ENCODE measurements around the gene ZNF749.

The ZNF749 gene

GRCh38 chr19:57435062-57435978 is at the start of gene ZNF749:
ZNF749 (plus strand) TSS chr19:57435325; CDS start chr19:57435579, 254 bp downstream.
- peak; percentile 95 to 97 for DNase-seq

- DNase-seq: no peak
Measured at GRCh38 chr19:57389194-57389729, 45.9 kb upstream of the ZNF749 start.

DNA sequence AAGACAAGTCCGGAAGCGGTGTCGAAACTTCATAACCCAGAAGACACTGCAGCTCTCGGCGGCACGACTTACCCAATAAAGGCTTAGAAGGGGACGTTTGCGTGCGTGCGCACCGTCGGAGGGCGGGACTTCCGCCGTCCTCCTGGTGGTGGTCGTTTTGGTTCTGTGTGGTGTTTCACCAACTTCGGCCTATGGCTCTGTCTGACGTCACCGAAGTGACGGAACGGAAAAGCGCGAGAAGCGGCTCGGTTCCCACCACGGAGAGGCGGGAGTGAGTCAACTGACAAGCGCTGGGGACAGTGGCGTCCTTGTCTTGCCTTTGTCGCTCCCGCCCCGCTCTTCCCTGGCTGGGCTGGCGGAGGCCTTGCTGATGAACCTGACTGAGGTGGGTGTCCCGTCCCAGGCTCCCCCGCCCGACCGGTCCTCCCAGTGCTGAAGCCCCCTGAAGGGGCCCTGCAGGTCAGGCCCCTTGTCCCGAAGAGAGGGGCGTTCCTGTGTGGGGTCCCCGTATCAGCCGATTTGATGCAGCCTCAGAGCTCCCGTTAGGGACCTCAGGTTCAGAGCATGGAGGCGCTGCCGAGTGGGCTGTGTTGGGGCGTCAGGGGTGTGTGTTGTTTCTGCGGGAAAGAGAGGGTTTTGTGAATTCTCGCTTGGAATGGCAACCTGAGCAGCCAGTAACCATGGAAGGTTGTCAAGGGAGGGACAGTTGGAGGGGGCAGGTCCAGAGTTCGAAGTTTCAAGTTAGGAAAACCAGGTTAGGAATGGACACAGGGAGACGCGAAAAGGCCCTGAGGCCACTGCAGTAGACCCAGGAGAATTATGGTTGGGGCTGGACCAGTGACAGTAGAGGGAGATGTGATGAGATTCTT is 45.2 kb upstream of the ZNF749 start, which contains the start of gene ZNF548:
ZNF548 (plus strand) TSS at position 125 of the 869 bp plus-strand sequence; CDS start at position 371, 246 bp downstream.
- DNase-seq: peak; percentile 92 to 94

- no peak for DNase-seq
Measured at GRCh38 chr19:57395710-57396109, 39.4 kb upstream of the ZNF749 start.

GRCh38 chr19:57398868-57399267 is 36.3 kb upstream of the ZNF749 start:
- DNase-seq: no peak

GRCh38 chr19:57403737-57404563 is 31.2 kb upstream of the ZNF749 start:
- no peak for DNase-seq

DNA sequence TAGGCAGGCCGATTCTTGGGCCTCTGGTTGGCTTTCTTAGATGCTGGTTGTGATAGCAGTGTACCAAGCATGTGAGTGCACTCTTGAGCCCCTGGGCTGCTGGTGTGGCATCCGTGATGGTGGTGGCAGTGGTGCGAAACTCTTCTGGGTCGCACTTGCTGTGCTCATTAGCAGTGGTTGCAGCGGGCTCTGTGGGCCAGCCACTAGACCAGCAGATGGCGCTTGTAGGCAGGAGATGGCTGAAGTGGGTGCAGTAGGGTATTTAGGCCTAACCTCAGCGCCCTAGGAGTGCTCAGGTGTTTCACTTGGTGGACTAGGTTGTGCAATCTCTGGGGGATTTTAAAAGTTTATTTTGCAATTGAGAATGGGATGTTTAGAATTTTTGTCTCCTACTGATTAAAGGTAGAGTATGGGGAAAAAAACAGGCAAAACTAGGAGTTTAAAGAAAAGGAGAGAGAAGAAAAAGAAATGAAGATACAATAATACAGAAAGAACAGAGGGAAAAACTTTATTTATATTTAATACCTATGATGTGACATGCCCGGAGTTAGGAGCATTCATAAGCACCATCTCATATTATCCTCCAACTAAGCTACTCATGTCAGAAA is 28.5 kb upstream of the ZNF749 start:
- DNase-seq: peak; percentile 69

DNA sequence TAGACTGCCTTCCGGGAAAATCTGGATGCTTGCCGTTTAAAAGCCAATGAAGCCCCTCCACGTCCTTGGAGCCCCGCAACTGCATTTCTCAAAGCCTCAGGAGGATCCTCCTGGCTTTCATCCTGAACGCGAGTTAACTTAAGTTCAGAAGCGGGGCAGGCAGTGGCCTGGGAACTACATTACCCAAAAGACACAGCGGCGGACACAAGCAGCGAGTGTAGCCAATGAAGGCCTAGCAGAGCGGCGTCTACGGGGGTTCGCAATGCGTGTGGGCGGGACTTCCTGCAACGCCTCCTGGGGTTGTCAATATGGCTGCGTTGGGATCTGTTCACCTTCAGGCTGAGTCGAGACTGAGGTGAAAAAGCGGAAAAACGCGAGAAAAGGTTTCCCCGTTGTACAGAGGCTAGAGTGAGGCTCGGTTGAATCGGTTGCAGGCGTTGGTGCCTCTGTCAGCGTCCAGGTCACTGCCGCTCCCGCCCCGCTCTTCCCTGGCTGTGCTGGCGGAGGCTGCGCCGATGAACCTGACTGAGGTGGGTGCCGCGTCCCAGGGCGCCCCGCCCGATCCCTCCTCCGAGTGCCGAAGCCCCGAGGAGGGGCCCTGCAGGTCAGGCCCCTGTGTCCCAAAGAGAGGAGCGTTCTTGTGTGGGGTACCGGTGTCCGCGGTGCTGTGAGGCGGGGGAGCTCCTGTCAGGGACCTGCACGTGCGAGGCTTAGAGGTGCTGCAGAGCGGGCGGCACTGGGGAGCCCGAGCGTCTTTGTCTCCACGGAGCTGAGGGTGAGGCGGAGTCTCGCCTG is 24.1 kb upstream of the ZNF749 start, which contains the start of gene ZNF17:
ZNF17 (plus strand) TSS at position 285 of the 795 bp plus-strand sequence. CDS start 2,455 bp downstream, outside the sequence.
- peak; percentile 87 to 92 for DNase-seq

GRCh38 chr19:57419439-57419838 is 15.7 kb upstream of the ZNF749 start:
- no peak for DNase-seq

DNA sequence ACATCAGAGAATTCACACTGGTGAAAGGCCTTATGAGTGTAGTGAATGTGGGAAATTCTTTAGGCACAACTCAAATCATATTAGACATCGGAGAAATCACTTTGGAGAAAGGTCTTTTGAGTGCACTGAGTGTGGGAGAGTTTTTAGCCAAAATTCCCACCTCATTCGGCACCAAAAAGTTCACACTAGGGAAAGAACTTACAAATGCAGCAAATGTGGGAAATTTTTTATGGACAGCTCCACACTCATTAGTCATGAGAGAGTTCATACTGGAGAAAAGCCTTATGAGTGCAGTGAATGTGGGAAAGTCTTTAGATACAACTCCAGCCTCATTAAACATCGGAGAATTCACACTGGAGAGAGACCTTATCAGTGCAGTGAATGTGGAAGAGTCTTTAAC is 14.1 kb upstream of the ZNF749 start:
- no peak for DNase-seq

DNA sequence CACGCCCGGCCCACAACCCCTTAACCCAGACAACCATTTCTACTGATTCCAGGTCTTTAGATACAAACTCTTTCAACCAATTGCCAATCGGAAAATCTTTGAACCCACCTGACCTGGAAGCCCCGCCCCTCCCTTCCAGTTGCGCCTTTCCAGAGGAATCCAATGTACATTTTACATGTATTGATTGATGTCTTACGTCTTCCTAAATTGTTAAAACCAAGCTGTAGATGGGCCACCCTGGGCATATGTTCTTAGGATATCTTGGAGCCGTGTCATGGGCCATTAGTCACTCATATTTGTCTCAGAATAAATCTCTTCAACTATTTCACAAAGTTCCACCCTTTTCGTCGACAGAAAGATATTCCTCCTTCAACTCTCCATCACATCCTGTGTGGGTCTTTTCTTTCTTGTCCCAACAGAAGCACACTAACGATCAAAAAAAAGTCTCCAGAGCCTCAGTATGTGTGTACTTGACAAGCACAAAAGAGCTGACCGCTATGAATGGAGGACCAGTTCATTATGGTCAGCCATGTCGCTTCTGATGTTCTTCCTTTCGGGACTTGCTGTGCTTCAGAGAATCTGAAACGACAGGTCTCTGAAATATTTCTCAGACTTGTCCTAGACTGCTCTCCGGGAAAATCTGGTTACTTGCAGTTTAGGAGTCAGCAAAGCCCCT is 601 bp upstream of the ZNF749 start:
- peak in 1 of 2 experiments; percentile 45 for DNase-seq

GRCh38 chr19:57436417-57436816 is 1.3 kb downstream of the ZNF749 start:
- DNase-seq: no peak

DNA sequence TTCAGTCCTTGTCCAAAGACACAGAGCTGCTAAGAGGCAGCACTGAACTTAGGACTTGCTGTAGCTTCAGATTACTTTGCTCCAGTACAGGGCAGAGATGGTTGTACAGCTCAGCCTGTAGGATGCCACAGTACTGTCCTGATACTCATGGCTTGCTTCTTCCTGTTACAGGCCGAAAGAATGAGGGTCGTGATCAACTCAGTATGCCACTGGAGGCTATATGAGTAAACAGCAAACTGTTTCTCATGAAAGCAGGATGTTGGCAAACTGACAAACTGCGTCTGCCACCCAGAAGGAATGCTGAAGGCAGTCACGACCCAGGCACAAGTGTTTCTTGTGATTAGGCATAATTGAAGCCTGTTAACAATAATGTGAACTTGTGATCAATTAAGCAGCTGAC is 2.8 kb downstream of the ZNF749 start:
- no peak for DNase-seq

- no peak for DNase-seq
Measured at GRCh38 chr19:57438925-57439324, 3.8 kb downstream of the ZNF749 start.

- DNase-seq: no peak
Measured at GRCh38 chr19:57441979-57442752, 7.0 kb downstream of the ZNF749 start.

DNA sequence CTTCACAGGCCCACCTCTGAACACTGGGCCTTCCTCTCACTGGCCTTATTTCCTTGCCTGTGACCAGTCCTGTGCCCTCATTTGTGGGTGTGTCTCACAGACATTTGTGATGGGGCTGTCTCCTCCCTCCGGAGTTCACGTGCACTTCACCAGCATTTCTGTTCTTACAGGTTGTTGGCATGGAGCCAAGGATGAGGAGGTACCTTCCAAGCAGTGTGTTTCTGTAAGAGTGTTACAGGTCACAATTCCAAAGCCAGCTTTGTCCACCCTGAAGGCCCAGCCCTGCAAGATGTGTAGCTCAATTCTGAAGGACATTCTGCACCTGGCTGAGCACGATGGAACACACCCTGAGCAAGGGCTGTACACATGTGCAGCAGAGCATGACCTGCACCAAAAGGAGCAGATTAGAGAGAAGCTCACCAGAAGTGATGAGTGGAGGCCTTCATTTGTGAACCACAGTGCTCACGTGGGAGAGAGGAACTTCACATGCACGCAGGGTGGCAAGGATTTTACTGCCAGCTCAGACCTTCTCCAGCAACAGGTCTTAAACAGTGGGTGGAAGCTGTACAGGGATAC is 8.1 kb downstream of the ZNF749 start:
- no peak for DNase-seq

DNA sequence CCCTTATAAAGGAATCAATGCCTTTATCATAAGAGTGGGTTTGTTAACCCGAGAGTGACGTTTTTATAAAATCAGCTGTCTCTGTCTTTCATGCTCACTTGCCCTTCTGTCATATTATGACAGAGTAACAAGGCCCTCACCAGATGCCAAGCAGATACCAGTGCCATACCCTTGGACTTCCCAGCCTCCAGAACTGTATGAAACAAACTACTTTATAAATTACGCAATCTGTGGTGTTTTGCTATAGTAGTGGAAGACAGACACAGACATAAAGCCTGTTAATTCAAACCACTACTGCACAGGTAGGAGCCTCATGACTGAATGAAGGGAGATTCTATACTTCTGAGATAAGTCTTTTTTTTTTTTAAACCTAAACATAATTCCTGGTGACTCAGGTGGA is 17.2 kb downstream of the ZNF749 start:
- DNase-seq: no peak

GRCh38 chr19:57465680-57466381 is 30.7 kb downstream of the ZNF749 start:
- DNase-seq: peak; percentile 62 to 78

Data from AML-193 (cell line).